ACC112 (cell line): ENCODE data around the gene ZNF518A.

Experiments
- H2AFZ ChIP-seq: fragments of 200-600 bp; sonication (generic); one replicate; pipeline ENCODE4 v1.6.0; 2017; ENCODE audit warnings: antibody characterized with exemption, low read length; ENCODE audit not compliant: unreplicated experiment
- H3K27ac ChIP-seq: fragments of 200-600 bp; sonication (generic); 2 replicates; pipeline ENCODE4 v1.5.1; 2014; ENCODE audit warnings: low read depth, mild to moderate bottlenecking, antibody characterized with exemption, low read length, moderate library complexity
- H3K27me3 ChIP-seq: fragments of 200-600 bp; sonication (generic); 2 replicates; pipeline ENCODE4 v1.6.1; 2014; ENCODE audit warnings: mild to moderate bottlenecking, antibody characterized with exemption, low read length, moderate library complexity, mixed read lengths; ENCODE audit not compliant: insufficient read depth
- H3K36me3 ChIP-seq: fragments of 200-600 bp; sonication (generic); 2 replicates; pipeline ENCODE4 v1.6.1; 2016; ENCODE audit warnings: mild to moderate bottlenecking, antibody characterized with exemption, low read length, moderate library complexity, mixed read lengths; ENCODE audit not compliant: insufficient read depth
- H3K4me1 ChIP-seq: fragments of 200-600 bp; sonication (generic); one replicate; pipeline ENCODE4 v1.6.1; 2016; ENCODE audit warnings: low read length, mixed read lengths; ENCODE audit not compliant: insufficient read depth, unreplicated experiment, control insufficient read depth
- H3K4me3 ChIP-seq: fragments of 200-600 bp; sonication (generic); 2 replicates; pipeline ENCODE4 v1.5.1; 2014; ENCODE audit warnings: mild to moderate bottlenecking, low read depth, low read length
- H3K79me2 ChIP-seq: fragments of 200-600 bp; sonication (generic); one replicate; pipeline ENCODE4 v1.6.0; 2016; ENCODE audit warnings: low read length; ENCODE audit not compliant: control insufficient read depth, unreplicated experiment, insufficient read depth

The ZNF518A gene

GRCh38 chr10:96129387-96130325, at the start of gene ZNF518A:
ZNF518A (plus strand) TSS chr10:96130297; CDS start chr10:96156323, 26,026 bp downstream.
- Histone ChIP-seq H3K4me3 (peak within 1 kb of the TSS; percentile 86), H3K79me2 (no peaks in the 10 kb centered on the region), H3K4me1 (peaks cover 30% of the 10 kb centered on the region), H3K27ac (peak within 1 kb of the TSS; percentile 89), H3K36me3 (peaks cover 3% of the 10 kb centered on the region; the same call in 1 of the 2 replicates), H2AFZ (peak within 1 kb of the TSS; percentile 71), H3K27me3 (no peaks in the 10 kb centered on the region)

GRCh38 chr10:96082153-96082552, 47.9 kb upstream of the ZNF518A start:
- Histone ChIP-seq H3K4me1 (no peaks in the 10 kb centered on the region), H2AFZ (no peak overlapping the region), H3K79me2 (no peaks in the 10 kb centered on the region), H3K27ac (no peak overlapping the region), H3K36me3 (no peaks in the 10 kb centered on the region), H3K4me3 (no peak overlapping the region), H3K27me3 (no peaks in the 10 kb centered on the region)

- H3K79me2 ChIP-seq, result no peaks in the 10 kb centered on the region
- no peaks in the 10 kb centered on the region for H3K4me1 ChIP-seq
- H3K27ac ChIP-seq, result no peak overlapping the region
- no peak overlapping the region for H2AFZ ChIP-seq
- no peaks in the 10 kb centered on the region for H3K27me3 ChIP-seq
- H3K4me3 ChIP-seq, result no peak overlapping the region
- H3K36me3 ChIP-seq, result no peaks in the 10 kb centered on the region
These were observed 47.3 kb upstream of the ZNF518A start for GRCh38 chr10:96082748-96083147.

GRCh38 chr10:96089116-96089515, 41.0 kb upstream of the ZNF518A start:
- Histone ChIP-seq H3K79me2 (no peaks in the 10 kb centered on the region), H3K27me3 (peaks cover 22% of the 10 kb centered on the region), H3K36me3 (no peaks in the 10 kb centered on the region), H3K27ac (no peak overlapping the region), H3K4me1 (no peaks in the 10 kb centered on the region), H3K4me3 (peak overlapping the region; percentile 86), H2AFZ (peak overlapping the region; percentile 97)

GRCh38 chr10:96089670-96090462, 40.2 kb upstream of the ZNF518A start:
- Histone ChIP-seq H2AFZ (peak overlapping the region; percentile 97), H3K4me1 (no peaks in the 10 kb centered on the region), H3K27me3 (peaks cover 29% of the 10 kb centered on the region), H3K4me3 (peak overlapping the region; percentile 86), H3K36me3 (no peaks in the 10 kb centered on the region), H3K79me2 (no peaks in the 10 kb centered on the region), H3K27ac (peak overlapping the region; percentile 87)

GRCh38 chr10:96090463-96090800, 39.7 kb upstream of the ZNF518A start:
- no peaks in the 10 kb centered on the region for H3K79me2 ChIP-seq
- peak overlapping the region; percentile 97 for H2AFZ ChIP-seq
- H3K27me3 ChIP-seq, result peaks cover 34% of the 10 kb centered on the region
- H3K4me3 ChIP-seq, result peak overlapping the region; percentile 86
- no peaks in the 10 kb centered on the region for H3K36me3 ChIP-seq
- H3K27ac ChIP-seq, result peak overlapping the region; percentile 87
- no peaks in the 10 kb centered on the region for H3K4me1 ChIP-seq

GRCh38 chr10:96092999-96093767, 36.9 kb upstream of the ZNF518A start:
- no peaks in the 10 kb centered on the region for H3K79me2 ChIP-seq
- peaks cover 56% of the 10 kb centered on the region for H3K27me3 ChIP-seq
- no peaks in the 10 kb centered on the region for H3K36me3 ChIP-seq
- H2AFZ ChIP-seq, result no peak overlapping the region
- no peaks in the 10 kb centered on the region for H3K4me1 ChIP-seq
- H3K4me3 ChIP-seq, result no peak overlapping the region
- no peak overlapping the region for H3K27ac ChIP-seq

GRCh38 chr10:96093948-96094347, 36.1 kb upstream of the ZNF518A start:
- no peak overlapping the region for H2AFZ ChIP-seq
- peaks cover 59% of the 10 kb centered on the region for H3K27me3 ChIP-seq
- H3K79me2 ChIP-seq, result no peaks in the 10 kb centered on the region
- no peak overlapping the region for H3K4me3 ChIP-seq
- H3K4me1 ChIP-seq, result no peaks in the 10 kb centered on the region
- no peak overlapping the region for H3K27ac ChIP-seq
- H3K36me3 ChIP-seq, result no peaks in the 10 kb centered on the region

GRCh38 chr10:96096958-96097357, 33.1 kb upstream of the ZNF518A start:
- no peaks in the 10 kb centered on the region for H3K4me1 ChIP-seq
- no peak overlapping the region for H3K4me3 ChIP-seq
- H3K27me3 ChIP-seq, result peaks cover 85% of the 10 kb centered on the region
- H3K79me2 ChIP-seq, result no peaks in the 10 kb centered on the region
- no peak overlapping the region for H2AFZ ChIP-seq
- no peaks in the 10 kb centered on the region for H3K36me3 ChIP-seq
- H3K27ac ChIP-seq, result no peak overlapping the region

- peaks cover 79% of the 10 kb centered on the region for H3K27me3 ChIP-seq
- H3K4me1 ChIP-seq, result no peaks in the 10 kb centered on the region
- no peak overlapping the region for H3K27ac ChIP-seq
- H2AFZ ChIP-seq, result no peak overlapping the region
- H3K79me2 ChIP-seq, result no peaks in the 10 kb centered on the region
- no peak overlapping the region for H3K4me3 ChIP-seq
- H3K36me3 ChIP-seq, result no peaks in the 10 kb centered on the region
These were observed 32.2 kb upstream of the ZNF518A start for GRCh38 chr10:96097865-96098264.
